Measurements from ENCODE around the gene LCN9.
A peak's percentile ranks its signal among the peaks of the same experiment; 100 is the strongest.

The LCN9 gene

DNA sequence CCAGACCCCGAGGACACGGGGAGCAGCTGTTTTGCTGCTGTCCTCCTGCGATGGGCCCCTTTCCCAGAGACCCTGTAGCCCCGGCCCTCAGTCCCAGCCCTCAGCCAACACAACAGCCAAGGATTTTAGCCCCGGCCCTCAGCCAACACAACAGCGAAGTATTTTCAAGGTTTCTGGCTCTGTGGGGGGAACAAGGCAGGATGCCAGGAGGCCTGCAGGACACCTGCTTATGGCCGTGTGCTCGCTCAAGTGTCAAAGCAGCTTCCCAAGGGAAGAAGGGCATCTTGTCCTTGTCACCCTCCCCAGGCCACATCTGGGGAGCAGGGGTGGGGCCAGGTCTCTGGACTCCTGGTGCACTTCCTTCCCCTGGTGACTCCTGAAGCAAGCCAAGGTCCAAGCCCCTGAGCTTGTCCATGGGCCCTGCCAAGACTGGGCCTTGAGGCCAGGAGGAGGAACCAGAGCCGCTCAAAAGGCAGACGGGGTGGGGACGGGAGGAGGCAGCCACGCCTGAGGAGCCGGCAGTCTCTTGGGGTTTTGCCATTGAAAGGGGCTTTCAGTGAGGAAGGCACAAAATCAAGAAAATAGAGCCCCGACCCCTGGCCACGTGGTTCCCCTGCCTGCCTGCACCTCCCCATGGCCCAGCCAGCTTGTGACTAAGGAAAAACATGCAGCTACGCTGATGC lies 49.6 kb downstream of the LCN9 start:
- Histone ChIP-seq H4K20me1 (no peaks in the 10 kb centered on the region), H3K9ac (peak overlapping the region; percentile 15; the same call in 1 of the 2 replicates), H3K4me3 (0 out of 2 replicates have a peak overlapping the region, but pooled peaks have one; percentile 12), H3K9me3 (no peaks in the 10 kb centered on the region), H3K27ac (peak overlapping the region; percentile 65), H3K4me1 (peaks cover 60% of the 10 kb centered on the region), H3K36me3 (no peaks in the 10 kb centered on the region), H3K27me3 (no peaks in the 10 kb centered on the region), H3K4me2 (peak overlapping the region; percentile 81)
- TF ChIP-seq Cebpa-rat (IDR thresholded peaks at IDR 0.05), result no peak

DNA sequence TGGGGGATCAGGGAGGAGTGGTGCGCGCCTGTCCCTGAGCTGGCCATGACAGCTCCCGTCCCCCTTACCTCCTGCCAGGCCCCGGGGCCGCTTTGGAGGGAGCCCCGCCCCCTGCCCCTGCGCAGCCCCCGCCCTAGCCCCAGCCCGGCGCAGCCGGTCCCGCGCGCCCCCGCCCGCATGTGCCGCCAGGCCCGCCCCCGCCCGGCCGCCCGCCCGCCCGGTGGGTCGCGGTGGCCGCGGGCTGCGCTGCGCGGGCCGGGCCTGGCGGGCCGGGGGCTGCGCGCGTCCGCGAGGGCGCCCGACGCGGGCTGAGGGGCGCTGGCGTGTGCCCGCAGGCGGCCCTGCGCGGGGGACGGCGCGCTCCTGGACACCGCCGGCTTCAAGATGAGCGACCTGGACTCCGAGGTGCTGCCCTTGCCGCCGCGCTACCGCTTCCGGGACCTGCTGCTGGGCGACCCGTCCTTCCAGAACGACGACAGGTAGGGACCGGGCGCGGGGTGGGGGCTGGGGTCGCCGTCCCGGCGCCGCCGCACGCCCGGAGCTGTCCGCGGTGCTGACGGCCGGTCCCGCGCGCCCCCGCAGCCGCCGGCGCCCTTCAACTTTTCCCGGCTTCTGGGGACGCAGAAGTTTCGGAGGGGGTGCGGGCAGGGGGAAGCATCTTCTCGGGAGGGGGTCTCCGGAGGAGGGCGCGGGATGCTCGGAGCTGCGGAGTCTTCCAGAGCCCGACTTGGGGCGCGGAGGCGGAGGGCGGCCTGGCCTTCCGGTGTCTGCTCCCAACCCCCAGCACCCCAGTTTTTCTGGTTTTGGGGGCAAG lies 51.3 kb downstream of the LCN9 start:
- H3K4me3 ChIP-seq, result no peak overlapping the region
- H3K9me3 ChIP-seq, result no peaks in the 10 kb centered on the region
- H3K27me3 ChIP-seq, result no peaks in the 10 kb centered on the region
- H3K36me3 ChIP-seq, result no peaks in the 10 kb centered on the region
- H3K4me1 ChIP-seq, result peaks cover 77% of the 10 kb centered on the region
- H3K9ac ChIP-seq, result no peak overlapping the region
- TF ChIP-seq Cebpa-rat (IDR thresholded peaks at IDR 0.05), result no peak
- peak overlapping the region; percentile 81 for H3K4me2 ChIP-seq
- H3K27ac ChIP-seq, result no peak overlapping the region
- H4K20me1 ChIP-seq, result no peaks in the 10 kb centered on the region

DNA sequence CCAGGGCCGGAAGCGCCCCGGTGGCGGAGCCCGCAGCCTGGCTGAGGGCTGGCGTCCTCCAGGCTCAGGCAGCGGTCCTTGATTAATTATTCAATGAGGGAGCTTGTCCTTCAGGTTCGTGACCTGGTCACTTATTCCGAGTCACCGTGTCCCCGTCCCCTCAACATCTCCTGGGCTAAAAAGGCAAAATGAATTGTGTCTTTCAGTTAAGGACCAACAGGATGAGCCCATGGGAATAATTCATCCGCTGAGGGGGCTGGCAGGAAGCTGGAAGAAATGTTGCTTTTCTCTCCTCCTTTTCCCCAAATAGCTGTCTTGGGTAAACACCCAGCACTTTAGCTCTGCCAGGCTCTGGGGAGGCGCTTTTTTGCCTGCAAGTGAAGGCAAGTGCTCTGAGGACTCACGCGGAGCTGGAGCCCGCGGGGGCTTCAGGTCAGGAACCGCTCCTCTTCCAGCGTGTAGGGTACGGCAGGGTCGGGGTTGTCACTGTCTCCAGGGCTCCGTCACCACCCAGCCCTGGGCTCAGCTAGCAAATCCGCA lies 52.0 kb downstream of the LCN9 start:
- H3K4me2 ChIP-seq, result peak overlapping the region; percentile 42
- H3K27me3 ChIP-seq, result no peaks in the 10 kb centered on the region
- no peak overlapping the region for H3K4me3 ChIP-seq
- H3K36me3 ChIP-seq, result no peaks in the 10 kb centered on the region
- H4K20me1 ChIP-seq, result no peaks in the 10 kb centered on the region
- H3K9me3 ChIP-seq, result no peaks in the 10 kb centered on the region
- H3K9ac ChIP-seq, result no peak overlapping the region
- peaks cover 84% of the 10 kb centered on the region for H3K4me1 ChIP-seq
- no peak for TF ChIP-seq Cebpa-rat (IDR thresholded peaks at IDR 0.05)
- H3K27ac ChIP-seq, result no peak overlapping the region

DNA sequence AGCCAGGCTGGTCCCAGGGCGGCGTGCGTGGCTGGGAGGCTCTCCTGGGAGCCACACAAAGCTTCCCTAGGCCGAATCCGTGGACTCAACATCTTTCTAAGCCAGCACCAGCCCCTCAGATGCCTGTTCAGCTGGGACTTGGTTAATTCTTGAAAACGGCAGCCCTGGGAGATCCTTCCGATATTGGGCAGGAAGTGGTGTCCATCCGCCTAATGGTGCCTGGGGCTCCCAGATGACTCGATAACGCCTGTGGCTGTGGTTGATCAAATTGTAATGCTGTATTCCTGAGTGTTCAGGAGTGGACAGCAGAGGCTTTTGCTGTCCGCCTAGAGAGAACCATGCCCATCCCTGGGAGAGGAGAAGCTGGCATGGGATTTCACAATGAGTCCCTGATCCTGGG lies 52.9 kb downstream of the LCN9 start:
- Histone ChIP-seq H4K20me1 (no peaks in the 10 kb centered on the region), H3K9me3 (no peaks in the 10 kb centered on the region), H3K4me1 (peaks cover 87% of the 10 kb centered on the region), H3K4me3 (no peak overlapping the region), H3K36me3 (no peaks in the 10 kb centered on the region), H3K27me3 (no peaks in the 10 kb centered on the region), H3K27ac (no peak overlapping the region), H3K4me2 (peak overlapping the region; percentile 42; the same call in 1 of the 2 replicates), H3K9ac (no peak overlapping the region)
- TF ChIP-seq Cebpa-rat (IDR thresholded peaks at IDR 0.05), result no peak
